Stimulated activated CD4-positive, alpha-beta T cell treated with anti-CD3 and anti-CD28 coated beads, Interleukin-2, amount 100 ng/mL, for 48 hours (primary cell): Measurements from ENCODE around the gene SH3GL1.
"Not testable (repeated sequence)": the region's sequence is repeated elsewhere in the genome, so short reads cannot be mapped to it uniquely, and the experiment has no call there.

Source experiments
- DNase-seq, 2 donors: peaks; one replicate each; pipeline ENCODE4 v3.0.0-alpha.2; 2020

Gene SH3GL1

GRCh38 chr19:4342615-4343369, 57.6 kb downstream of the SH3GL1 start:
- DNase-seq, result peak; percentile 82 to 83

DNA sequence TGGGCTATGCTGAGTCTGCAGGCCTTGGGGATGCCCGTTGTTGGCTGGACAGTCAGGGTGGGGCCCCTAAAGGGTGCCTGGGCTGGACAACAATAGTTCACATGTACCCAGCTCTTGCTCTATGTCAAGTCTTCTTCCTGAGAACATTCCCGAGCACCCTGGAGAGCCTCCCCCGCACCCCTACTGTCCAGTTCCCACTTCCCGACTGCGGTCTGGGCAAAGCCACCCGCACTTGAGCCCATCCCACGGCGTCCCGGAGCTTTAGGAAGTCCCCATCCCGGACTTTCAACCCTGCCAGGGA, 58.1 kb downstream of the SH3GL1 start:
- DNase-seq, result no peak

DNA sequence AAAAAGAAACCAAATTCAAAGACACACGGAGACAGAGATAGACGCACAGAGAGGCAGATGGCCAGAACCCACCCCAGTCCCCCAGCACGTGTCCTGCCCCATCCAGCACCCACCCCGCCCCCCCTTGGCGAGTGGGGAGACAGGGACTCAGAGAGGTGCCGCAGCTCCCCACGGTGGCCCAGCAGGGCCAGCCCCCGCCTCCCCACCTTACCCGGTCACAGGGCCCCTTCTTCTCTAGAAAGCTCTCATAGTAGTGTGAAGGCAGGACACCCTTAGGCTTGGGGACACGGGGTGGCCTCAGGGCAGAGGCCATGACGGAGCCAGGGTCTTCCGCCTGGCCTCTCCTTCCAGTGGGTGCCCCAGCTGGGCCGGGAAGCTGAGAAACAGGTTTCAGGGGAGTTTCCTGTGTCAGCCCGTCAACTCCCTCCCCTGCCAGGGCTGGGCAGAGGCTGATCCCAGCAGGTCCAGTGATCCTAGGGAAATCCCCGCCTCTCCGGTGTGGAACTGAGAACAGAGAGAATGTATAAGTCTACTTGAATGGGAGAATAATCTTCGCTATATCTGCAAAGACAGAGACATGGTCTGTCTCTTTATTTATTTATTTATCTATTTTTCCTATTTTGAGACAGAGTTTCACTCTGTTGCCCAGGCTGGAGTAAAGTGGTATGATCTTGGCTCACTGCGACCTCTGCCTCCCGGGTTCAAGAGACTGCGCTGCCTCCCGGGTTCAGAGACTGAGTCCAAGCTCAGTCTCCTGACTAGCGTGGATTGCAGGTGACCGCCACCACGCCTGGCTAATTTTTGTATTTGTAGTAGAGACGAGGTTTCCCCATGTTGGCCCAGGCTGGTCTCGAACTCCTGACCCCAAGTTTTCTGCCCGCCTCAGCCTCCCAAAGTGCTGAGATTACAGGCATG, 61.6 kb downstream of the SH3GL1 start, which contains the start of gene STAP2:
Gene STAP2, minus strand, starts transcription at position 387 of the 915 bp plus-strand sequence. Its CDS starts 74 bp downstream, at position 313.
- DNase-seq, result peak in 1 of 2 donors; percentile 16

- DNase-seq, result no peak
Observed at GRCh38 chr19:4337906-4338440, 62.4 kb downstream of the SH3GL1 start.

GRCh38 chr19:4334929-4335570, 65.3 kb downstream of the SH3GL1 start:
- DNase-seq, result no peak

DNA sequence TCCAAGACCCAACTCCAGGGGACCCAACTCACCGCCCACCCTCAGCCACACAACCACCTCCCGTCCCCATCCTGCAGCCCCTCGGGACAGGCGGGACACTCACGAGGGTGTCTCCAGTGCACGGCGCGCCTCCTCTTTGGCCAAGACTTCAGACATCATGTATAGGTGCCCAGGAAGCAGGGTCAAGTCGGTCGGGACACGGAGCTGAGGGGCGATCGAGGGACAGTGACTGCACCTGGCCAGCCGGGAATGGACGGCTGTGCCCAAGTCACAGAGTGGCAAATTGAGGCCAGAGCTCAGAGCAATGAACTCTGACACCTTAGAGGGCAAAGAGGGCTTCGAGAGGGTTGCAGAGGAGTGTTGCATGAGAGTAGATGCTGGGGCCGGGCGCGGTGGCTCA, 70.5 kb downstream of the SH3GL1 start:
- DNase-seq, result no peak

GRCh38 chr19:4328991-4329681, 71.2 kb downstream of the SH3GL1 start:
- not testable (repeated sequence) for DNase-seq

- peak; percentile 87 to 98 for DNase-seq
Observed at GRCh38 chr19:4328243-4328990, 71.9 kb downstream of the SH3GL1 start.

- no peak for DNase-seq
Observed at GRCh38 chr19:4327877-4328242, 72.5 kb downstream of the SH3GL1 start.

DNA sequence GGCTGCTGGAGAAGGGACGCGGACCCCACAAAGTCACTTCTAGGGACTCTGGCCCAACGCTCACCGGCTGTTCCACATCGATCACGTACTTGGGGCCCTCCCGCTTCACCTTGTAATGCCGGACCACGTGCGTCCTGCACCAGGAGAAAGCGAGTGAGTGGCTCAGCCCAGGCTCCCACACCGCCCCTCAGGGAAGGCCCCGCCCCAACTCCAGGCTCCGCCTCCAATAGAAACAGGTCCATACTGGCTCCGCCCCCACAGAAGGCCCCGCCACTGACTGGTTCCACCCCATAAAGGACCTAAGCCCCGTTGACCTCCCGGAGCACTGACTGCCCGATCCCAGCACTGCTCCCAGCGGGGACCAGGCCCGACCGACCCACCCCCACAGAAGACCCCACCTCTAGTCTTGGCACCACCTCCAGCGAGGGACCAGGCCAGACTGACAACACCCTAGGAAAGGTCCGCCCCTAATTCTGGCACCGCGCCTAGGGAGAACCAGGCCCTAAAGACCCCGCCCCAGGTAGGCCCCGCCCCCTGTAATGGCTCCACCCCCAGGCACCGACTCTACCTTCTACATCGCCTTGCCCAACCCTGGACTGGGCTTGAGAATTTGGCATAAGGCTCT, 73.0 kb downstream of the SH3GL1 start:
- peak; percentile 49 to 74 for DNase-seq

DNA sequence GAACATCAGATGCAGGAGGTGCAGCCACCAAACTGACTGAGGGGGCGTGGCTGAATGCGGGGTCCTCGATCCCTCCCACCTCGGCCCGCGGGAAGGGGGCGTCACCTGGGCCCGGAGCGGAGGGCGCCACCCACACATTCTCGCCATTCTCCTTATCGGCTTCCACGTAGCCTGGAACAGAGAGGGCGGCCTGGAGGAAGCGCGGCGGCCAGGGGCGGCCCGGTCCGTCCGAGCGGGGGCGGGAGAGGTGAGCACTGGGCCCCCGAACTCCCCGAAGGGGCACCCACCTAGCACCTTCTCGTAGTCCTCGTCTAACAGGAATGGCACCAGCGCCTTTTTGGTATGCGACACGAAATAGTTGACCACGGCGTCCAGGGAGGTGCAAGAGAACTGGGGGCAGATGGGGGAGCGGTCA, 73.5 kb downstream of the SH3GL1 start:
- no peak for DNase-seq

DNA sequence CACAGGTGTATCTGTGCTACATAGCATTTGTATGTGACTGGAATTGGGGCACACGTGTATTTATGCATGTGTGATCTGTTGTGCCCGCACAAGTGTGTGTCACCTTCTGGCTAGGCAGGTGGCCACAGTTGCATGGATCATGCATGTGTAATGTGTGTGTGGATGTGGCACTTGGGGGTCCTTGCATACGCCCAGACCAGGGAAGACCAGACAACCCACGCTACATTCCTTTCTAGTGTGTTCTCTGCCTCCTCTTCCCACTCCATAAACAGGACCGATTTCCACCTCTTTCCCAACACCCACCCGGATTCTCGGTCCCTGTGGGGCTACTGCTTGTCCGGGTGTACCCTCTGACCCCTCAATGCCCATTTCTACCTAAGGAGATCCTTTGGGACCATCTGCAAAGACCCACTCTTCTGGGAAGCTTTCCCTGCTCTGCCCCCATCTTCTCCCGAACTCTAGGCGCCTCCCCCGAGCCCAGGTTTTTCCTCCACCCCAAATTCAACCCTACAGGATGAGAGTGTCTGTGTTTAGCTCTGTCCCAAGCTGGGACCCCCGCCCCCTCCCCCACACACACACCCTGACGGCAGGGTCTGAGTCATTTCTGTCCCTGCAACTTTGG, 74.0 kb downstream of the SH3GL1 start:
- no peak for DNase-seq

- no peak for DNase-seq
Observed at GRCh38 chr19:4324228-4324627, 76.1 kb downstream of the SH3GL1 start.

GRCh38 chr19:4323692-4324091, 76.7 kb downstream of the SH3GL1 start:
- DNase-seq, result no peak

- no peak for DNase-seq
Observed at GRCh38 chr19:4322942-4323665, 77.2 kb downstream of the SH3GL1 start.

GRCh38 chr19:4320419-4320818, 79.9 kb downstream of the SH3GL1 start:
- DNase-seq, result no peak

GRCh38 chr19:4319067-4319718, 81.2 kb downstream of the SH3GL1 start:
- DNase-seq, result no peak

DNA sequence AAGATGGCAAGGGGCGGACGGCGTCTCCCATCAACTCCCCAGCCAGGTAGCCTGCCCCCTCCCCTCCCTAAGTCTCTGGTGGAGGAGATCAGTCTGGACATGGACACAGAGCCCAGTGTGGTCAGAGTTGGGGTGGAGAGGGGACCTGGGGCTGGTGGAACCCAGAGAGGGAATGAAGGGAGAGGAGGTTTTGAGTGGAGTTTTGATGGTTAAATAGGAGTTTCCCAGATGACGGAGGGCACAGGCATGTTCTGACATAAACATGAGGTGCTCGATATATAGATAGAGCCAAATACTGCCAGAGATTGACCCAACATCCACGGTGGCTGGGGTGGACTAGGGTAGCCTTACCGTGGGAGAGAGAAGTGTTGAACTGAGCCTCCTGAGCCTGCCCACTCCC, 81.9 kb downstream of the SH3GL1 start:
- DNase-seq, result no peak

DNA sequence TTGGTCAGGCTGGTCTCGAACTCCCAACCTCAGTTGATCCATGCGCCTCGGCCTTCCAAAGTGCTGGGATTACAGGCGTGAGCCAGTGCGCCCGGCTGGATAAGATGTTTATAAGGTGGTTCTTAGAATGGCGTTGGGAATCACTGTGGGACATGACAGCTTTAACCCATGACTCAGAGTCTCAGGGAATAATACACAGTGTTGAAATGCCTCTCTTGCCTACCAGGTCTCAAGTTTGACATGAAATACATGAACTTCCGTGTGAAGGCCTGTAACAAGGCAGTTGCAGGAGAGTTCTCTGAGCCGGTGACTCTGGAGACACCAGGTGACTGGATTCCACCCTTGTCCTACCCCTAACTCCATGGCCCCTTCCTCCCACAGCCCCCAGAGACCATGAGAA, 83.4 kb downstream of the SH3GL1 start:
- DNase-seq, result no peak
